ENCODE measurements around the gene HPN.
"Not testable (repeated sequence)": the region's sequence is repeated elsewhere in the genome, so short reads cannot be mapped to it uniquely, and the experiment has no call there.

- not testable (repeated sequence) for TF ChIP-seq CTCF, EZH2phosphoT487, EZH2 (IDR thresholded peaks at IDR 0.05)
Observed at GRCh38 chr19:35051268-35051667, 9.7 kb downstream of the HPN start.

Measured in neural progenitor cell (in vitro differentiated cells).